GM18868 (cell line): Measurements from ENCODE around the gene ETS2.
"Not testable (repeated sequence)": the region's sequence is repeated elsewhere in the genome, so short reads cannot be mapped to it uniquely, and the experiment has no call there.

Experiments
- ATAC-seq: cut with Tn5 transposase; IDR thresholded peaks from one replicate; pipeline ENCODE4 v1.9.1; 2021; ENCODE audit warnings: mild to moderate bottlenecking, moderate library complexity; ENCODE audit not compliant: unreplicated experiment

ETS2 gene

GRCh38 chr21:38833117-38833516, 27.4 kb downstream of the ETS2 start:
- no peak for ATAC-seq

- ATAC-seq: no peak
Observed at GRCh38 chr21:38834725-38835124, 29.0 kb downstream of the ETS2 start.

- no peak for ATAC-seq
Observed at GRCh38 chr21:38837806-38838461, 32.2 kb downstream of the ETS2 start.

- ATAC-seq: no peak
Observed at GRCh38 chr21:38838598-38839327, 33.0 kb downstream of the ETS2 start.

GRCh38 chr21:38839328-38840286, 33.9 kb downstream of the ETS2 start:
- no peak for ATAC-seq

GRCh38 chr21:38840456-38841300, 34.9 kb downstream of the ETS2 start:
- no peak for ATAC-seq

GRCh38 chr21:38841472-38841871, 35.7 kb downstream of the ETS2 start:
- no peak for ATAC-seq

GRCh38 chr21:38842079-38842478, 36.4 kb downstream of the ETS2 start:
- no peak for ATAC-seq

- no peak for ATAC-seq
Observed at GRCh38 chr21:38843379-38843778, 37.6 kb downstream of the ETS2 start.

- ATAC-seq: no peak
Observed at GRCh38 chr21:38843806-38844503, 38.2 kb downstream of the ETS2 start.

- ATAC-seq: not testable (repeated sequence)
Observed at GRCh38 chr21:38845374-38845773, 39.6 kb downstream of the ETS2 start.

- ATAC-seq: no peak
Observed at GRCh38 chr21:38847556-38847955, 41.8 kb downstream of the ETS2 start.

GRCh38 chr21:38848187-38848609, 42.5 kb downstream of the ETS2 start:
- ATAC-seq: no peak

GRCh38 chr21:38849776-38850175, 44.0 kb downstream of the ETS2 start:
- ATAC-seq: no peak

GRCh38 chr21:38850277-38850951, 44.7 kb downstream of the ETS2 start:
- ATAC-seq: no peak

GRCh38 chr21:38851101-38851500, 45.4 kb downstream of the ETS2 start:
- ATAC-seq: no peak

GRCh38 chr21:38852278-38852677, 46.5 kb downstream of the ETS2 start:
- ATAC-seq: no peak

- ATAC-seq: no peak
Observed at GRCh38 chr21:38852708-38853107, 47.0 kb downstream of the ETS2 start.

GRCh38 chr21:38853421-38853919, 47.7 kb downstream of the ETS2 start:
- ATAC-seq: peak; percentile 87
